Hepatocyte (in vitro differentiated cells): ENCODE measurements around the gene CX3CL1. TPM values are rescaled to one million over a fixed set of nuclear protein-coding genes. Genes with fewer than 3 reads are reported as not detected.

ENCODE experiments used
- DNase-seq: peaks from one replicate; pipeline ENCODE4 v3.0.0-alpha.2; 2016; ENCODE audit warnings: low spot score
- H2AFZ ChIP-seq: fragments of 200-600 bp; sonication (generic); 2 replicates; pipeline ENCODE4 v1.6.0; 2016; ENCODE audit warnings: antibody characterized with exemption, mild to moderate bottlenecking
- H3K27ac ChIP-seq: fragments of 200-600 bp; sonication (generic); 2 replicates; pipeline ENCODE4 v1.5.1; 2016; ENCODE audit warnings: mild to moderate bottlenecking
- H3K27me3 ChIP-seq: fragments of 200-600 bp; sonication (generic); 2 replicates; pipeline ENCODE4 v1.6.1; 2016
- H3K36me3 ChIP-seq: fragments of 200-600 bp; sonication (generic); replicated peaks from 2 replicates; pipeline ENCODE4 v1.5.1; 2016; ENCODE audit warnings: low read depth; ENCODE audit not compliant: insufficient read depth
- H3K4me1 ChIP-seq: fragments of 200-600 bp; sonication (generic); 2 replicates; pipeline ENCODE4 v1.5.1; 2016; ENCODE audit warnings: mild to moderate bottlenecking, moderate library complexity; ENCODE audit not compliant: insufficient read depth
- H3K4me2 ChIP-seq: fragments of 200-600 bp; sonication (generic); 2 replicates; pipeline ENCODE4 v1.6.0; 2016
- H3K4me3 ChIP-seq: fragments of 200-600 bp; sonication (generic); 2 replicates; pipeline ENCODE4 v1.5.1; 2016; ENCODE audit warnings: mild to moderate bottlenecking
- H3K79me2 ChIP-seq: fragments of 200-600 bp; sonication (generic); 2 replicates; pipeline ENCODE4 v1.6.0; 2017; ENCODE audit warnings: mild to moderate bottlenecking
- H3K9me2 ChIP-seq: fragments of 200-600 bp; sonication (generic); replicated peaks from 2 replicates; pipeline ENCODE4 v1.6.0; 2017; ENCODE audit warnings: mild to moderate bottlenecking; ENCODE audit not compliant: insufficient read depth
- H3K9me3 ChIP-seq: fragments of 200-600 bp; sonication (generic); 2 replicates; pipeline ENCODE4 v1.5.1; 2016; ENCODE audit warnings: low read depth, mild to moderate bottlenecking
- H4K20me1 ChIP-seq: fragments of 200-600 bp; sonication (generic); 2 replicates; pipeline ENCODE4 v1.6.0; 2016; ENCODE audit warnings: mild to moderate bottlenecking; ENCODE audit not compliant: insufficient read depth, poor library complexity, severe bottlenecking
- EZH2 ChIP-seq: fragments of 200-600 bp; sonication (generic); IDR thresholded peaks from 2 replicates; pipeline ENCODE4 v1.6.1; 2016; ENCODE audit warnings: antibody characterized with exemption, mild to moderate bottlenecking, borderline replicate concordance
- EZH2phosphoT487 ChIP-seq: fragments of 200-600 bp; sonication (generic); IDR thresholded peaks from one replicate; pipeline ENCODE4 v1.6.1; 2018; ENCODE audit warnings: antibody characterized with exemption, mild to moderate bottlenecking, low read depth, moderate library complexity; ENCODE audit not compliant: unreplicated experiment, severe bottlenecking
- whole genome bisulfite sequencing: methylation state at CpG from one replicate; pipeline ENCODE4 v1.1.6; 2016; ENCODE audit warnings: low lambda C conversion rate; ENCODE audit errors: missing lambda C conversion rate; 5-methylcytosine and 5-hydroxymethylcytosine counted together
- polyA plus RNA-seq: library from polyadenylated mRNA; unstranded; fragments of >200 nt; fragmentation: Nextera tagmentation; extraction: Ambion mirVana; gene quantifications from 2 replicates; pipeline ENCODE4 v1.2.1, GENCODE V29; 2016
- total RNA-seq: library from RNA; depleted of rRNA; stranded (reverse); fragments of >200 nt; gene quantifications from 2 replicates; pipeline ENCODE4 v1.2.3, GENCODE V29; 2014
- TF ChIP-seq, protein P1 (sequence below): fragments of 200-600 bp; sonication (generic); IDR thresholded peaks from 2 replicates; pipeline ENCODE4 v1.5.1; 2016; ENCODE audit warnings: antibody characterized with exemption, mild to moderate bottlenecking; ENCODE audit not compliant: poor library complexity

The CX3CL1 gene
- total and polyA plus RNA-seq, 2 experiments from 2014 or later, result 6.6 to 9.4 TPM

DNA sequence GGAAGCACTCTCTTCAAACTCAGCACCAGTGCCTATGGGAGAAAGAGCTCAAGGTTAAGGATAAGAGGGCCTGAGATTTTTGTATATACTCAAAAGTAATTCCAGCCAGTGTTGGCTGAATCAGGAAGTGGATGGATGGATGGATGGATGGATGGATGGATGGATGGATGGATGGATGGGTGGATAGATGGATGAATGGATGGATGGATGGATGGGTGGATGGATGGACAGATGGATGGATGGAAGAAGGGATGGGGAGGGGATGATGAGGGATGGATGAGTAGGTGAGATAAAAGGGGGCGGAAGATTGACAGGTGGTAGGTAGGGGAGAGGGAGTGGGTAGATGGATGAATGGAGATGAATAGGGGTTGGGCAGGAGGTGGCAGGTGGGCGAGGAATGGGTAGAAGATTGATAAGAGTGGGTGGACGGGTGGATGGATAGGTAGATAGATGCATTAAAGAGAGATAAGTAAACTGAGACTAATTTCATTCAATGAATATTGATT lies 4.1 kb downstream of the CX3CL1 start:
- Histone ChIP-seq H4K20me1 (no peaks in the 10 kb centered on the region), H3K4me1 (peaks cover 36% of the 10 kb centered on the region), H3K36me3 (no peaks in the 10 kb centered on the region), H3K27ac (no peak overlapping the region), H3K9me2 (no peaks in the 10 kb centered on the region), H3K9me3 (no peaks in the 10 kb centered on the region), H3K4me2 (no peak overlapping the region), H3K27me3 (no peaks in the 10 kb centered on the region), H2AFZ (no peak overlapping the region), H3K4me3 (no peak overlapping the region), H3K79me2 (no peaks in the 10 kb centered on the region)
- TF ChIP-seq EZH2phosphoT487 (no peak), EZH2 (no peak)
- TF ChIP-seq, protein P1, sequence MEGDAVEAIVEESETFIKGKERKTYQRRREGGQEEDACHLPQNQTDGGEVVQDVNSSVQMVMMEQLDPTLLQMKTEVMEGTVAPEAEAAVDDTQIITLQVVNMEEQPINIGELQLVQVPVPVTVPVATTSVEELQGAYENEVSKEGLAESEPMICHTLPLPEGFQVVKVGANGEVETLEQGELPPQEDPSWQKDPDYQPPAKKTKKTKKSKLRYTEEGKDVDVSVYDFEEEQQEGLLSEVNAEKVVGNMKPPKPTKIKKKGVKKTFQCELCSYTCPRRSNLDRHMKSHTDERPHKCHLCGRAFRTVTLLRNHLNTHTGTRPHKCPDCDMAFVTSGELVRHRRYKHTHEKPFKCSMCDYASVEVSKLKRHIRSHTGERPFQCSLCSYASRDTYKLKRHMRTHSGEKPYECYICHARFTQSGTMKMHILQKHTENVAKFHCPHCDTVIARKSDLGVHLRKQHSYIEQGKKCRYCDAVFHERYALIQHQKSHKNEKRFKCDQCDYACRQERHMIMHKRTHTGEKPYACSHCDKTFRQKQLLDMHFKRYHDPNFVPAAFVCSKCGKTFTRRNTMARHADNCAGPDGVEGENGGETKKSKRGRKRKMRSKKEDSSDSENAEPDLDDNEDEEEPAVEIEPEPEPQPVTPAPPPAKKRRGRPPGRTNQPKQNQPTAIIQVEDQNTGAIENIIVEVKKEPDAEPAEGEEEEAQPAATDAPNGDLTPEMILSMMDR, result no peak
- DNase-seq, result no peak
- WGBS, result 97% methylated on average over 3 of the region's 3 CpGs

DNA sequence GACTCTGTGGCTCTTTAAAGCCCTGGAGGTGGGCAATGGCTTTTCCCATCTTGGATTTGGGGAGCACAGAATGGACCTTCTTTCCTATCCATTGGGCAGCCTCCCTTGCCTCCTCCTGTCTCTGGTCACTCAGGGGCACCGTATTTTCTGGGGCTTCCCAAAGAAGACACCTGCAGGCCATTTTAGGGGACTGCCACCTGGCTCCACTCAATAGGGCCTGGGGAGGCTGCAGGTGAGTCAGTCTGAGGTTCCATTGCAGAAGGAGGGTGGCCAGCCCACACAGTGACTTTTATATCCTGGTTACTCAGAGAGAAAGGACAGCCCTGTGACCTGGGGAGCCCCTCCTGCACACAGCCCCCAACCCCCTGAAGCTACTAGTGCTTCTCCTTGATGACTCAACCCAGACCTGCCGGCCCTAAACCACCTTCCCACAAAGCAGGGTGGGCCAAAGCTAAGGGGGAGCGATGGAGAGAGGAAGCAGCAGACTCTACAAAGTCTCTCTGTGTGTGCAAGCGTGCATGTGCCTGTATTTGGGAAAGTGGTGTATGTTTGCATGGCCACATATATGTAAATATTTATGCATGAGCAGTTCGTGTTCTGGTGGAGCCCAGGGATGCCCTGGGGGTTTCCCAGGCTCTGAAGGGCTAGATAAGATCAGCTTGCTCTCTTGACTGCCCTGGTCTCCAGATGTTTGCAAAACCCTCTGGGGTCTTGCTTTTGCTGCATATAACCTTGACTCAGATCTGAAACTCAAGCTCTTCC lies 5.0 kb downstream of the CX3CL1 start:
- H3K79me2 ChIP-seq, result no peaks in the 10 kb centered on the region
- TF ChIP-seq, protein P1, result no peak
- TF ChIP-seq EZH2 (no peak), EZH2phosphoT487 (no peak)
- no peak overlapping the region for H3K4me3 ChIP-seq
- no peaks in the 10 kb centered on the region for H3K27me3 ChIP-seq
- peaks cover 36% of the 10 kb centered on the region for H3K4me1 ChIP-seq
- H2AFZ ChIP-seq, result no peak overlapping the region
- H3K27ac ChIP-seq, result peak overlapping the region; percentile 65
- no peaks in the 10 kb centered on the region for H4K20me1 ChIP-seq
- H3K9me2 ChIP-seq, result no peaks in the 10 kb centered on the region
- WGBS, result 31% methylated on average over 5 of the region's 5 CpGs
- no peaks in the 10 kb centered on the region for H3K36me3 ChIP-seq
- H3K9me3 ChIP-seq, result no peaks in the 10 kb centered on the region
- peak; percentile 54 for DNase-seq
- H3K4me2 ChIP-seq, result peak overlapping the region; percentile 42

DNA sequence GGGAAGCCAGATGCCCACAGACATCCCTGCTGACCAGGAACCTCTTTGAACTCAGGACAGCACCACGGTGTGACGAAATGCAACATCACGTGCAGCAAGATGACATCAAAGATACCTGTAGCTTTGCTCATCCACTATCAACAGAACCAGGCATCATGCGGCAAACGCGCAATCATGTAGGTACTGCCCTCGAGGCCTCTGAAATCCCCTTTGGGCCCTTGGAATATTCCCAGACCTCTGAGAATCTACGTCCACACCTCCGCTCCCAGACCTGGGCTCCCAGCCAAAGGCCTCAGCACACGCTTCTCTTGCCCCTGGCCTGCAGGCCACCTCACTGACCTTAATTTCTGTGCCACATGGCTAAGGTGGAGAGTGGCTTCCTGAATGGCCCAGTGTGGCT lies 7.3 kb downstream of the CX3CL1 start:
- H3K9me2 ChIP-seq, result no peaks in the 10 kb centered on the region
- no peak overlapping the region for H2AFZ ChIP-seq
- no peaks in the 10 kb centered on the region for H3K27me3 ChIP-seq
- no peaks in the 10 kb centered on the region for H3K79me2 ChIP-seq
- no peak for DNase-seq
- TF ChIP-seq EZH2phosphoT487 (no peak), EZH2 (no peak)
- TF ChIP-seq, protein P1, result no peak
- no peak overlapping the region for H3K4me3 ChIP-seq
- no peaks in the 10 kb centered on the region for H3K9me3 ChIP-seq
- no peaks in the 10 kb centered on the region for H4K20me1 ChIP-seq
- H3K4me2 ChIP-seq, result no peak overlapping the region
- H3K27ac ChIP-seq, result no peak overlapping the region
- peaks cover 30% of the 10 kb centered on the region for H3K4me1 ChIP-seq
- H3K36me3 ChIP-seq, result no peaks in the 10 kb centered on the region
- 94% methylated on average over 10 of the region's 10 CpGs for WGBS
